Tibial nerve (tissue), 4 donors: Measurements from ENCODE around the gene MFGE8. TPM values are rescaled to one million over a fixed set of nuclear protein-coding genes. Genes with fewer than 3 reads are reported as not detected.
A peak's percentile ranks its signal among the peaks of the same experiment; 100 is the strongest.

Source experiments
- DNase-seq, 2 donors: peaks; one replicate each; pipeline ENCODE4 v3.0.0-alpha.2; 2019; ENCODE audit warnings: low spot score in 2 of 2
- H3K27ac ChIP-seq, 4 donors: fragments of 200-600 bp; sonication (generic) in 3 of 4; one replicate each; pipeline ENCODE4 v1.5.1; 2017 to 2019; ENCODE audit warnings: mild to moderate bottlenecking in 1 of 4
- H3K27me3 ChIP-seq, 2 donors: fragments of 200-600 bp; sonication (generic) in 1 of 2; one replicate each; pipeline versions ENCODE4 v1.5.1 to v1.6.0; 2017 to 2019
- H3K36me3 ChIP-seq, 3 donors: fragments of 200-600 bp; sonication (generic); one replicate each; pipeline ENCODE4 v1.5.1; 2018 to 2019
- H3K4me1 ChIP-seq, 4 donors: fragments of 200-600 bp; sonication (generic) in 3 of 4; one replicate each; pipeline ENCODE4 v1.5.1; 2017 to 2019
- H3K4me3 ChIP-seq, 4 donors: fragments of 200-600 bp; sonication (generic) in 3 of 4; one replicate each; pipeline ENCODE4 v1.5.1; 2017 to 2019; ENCODE audit warnings: mild to moderate bottlenecking in 1 of 4, moderate library complexity in 1 of 4
- H3K9me3 ChIP-seq, 4 donors: fragments of 200-600 bp; sonication (generic) in 3 of 4; one replicate each; pipeline ENCODE4 v1.5.1; 2017 to 2019
- EP300 ChIP-seq, 2 donors: sonication (generic); formaldehyde crosslinking; IDR thresholded peaks; one replicate each; pipeline ENCODE4 v1.6.1; 2017; ENCODE audit warnings: antibody characterized with exemption in 2 of 2, mild to moderate bottlenecking in 1 of 2
- POLR2A ChIP-seq, 2 donors: fragments of 450-650 bp; IDR thresholded peaks; one replicate each; pipeline ENCODE4 v1.6.1; 2017; ENCODE audit warnings: antibody characterized with exemption in 2 of 2, mild to moderate bottlenecking in 2 of 2, moderate library complexity in 2 of 2
- WGBS, 2 donors: methylation state at CpG; one replicate each; pipeline ENCODE4 v1.1.5; 2018; 5-methylcytosine and 5-hydroxymethylcytosine counted together
- total RNA-seq, 4 donors: library from RNA; depleted of rRNA; stranded (reverse); fragments of >200 nt; gene quantifications; one replicate each; pipeline ENCODE4 v1.1.0, GENCODE V29; 2016
- TF ChIP-seq, protein P1 (sequence below), 5 experiments: fragments of 200-600 bp in 3 of 5; fragments of 450-650 bp in 2 of 5; sonication (generic) in 3 of 5; IDR thresholded peaks; one replicate each; pipeline ENCODE4 v1.5.1; 2016 to 2019; ENCODE audit warnings: antibody characterized with exemption in 5 of 5, mild to moderate bottlenecking in 3 of 5, moderate library complexity in 2 of 5

MFGE8 gene, protein sequence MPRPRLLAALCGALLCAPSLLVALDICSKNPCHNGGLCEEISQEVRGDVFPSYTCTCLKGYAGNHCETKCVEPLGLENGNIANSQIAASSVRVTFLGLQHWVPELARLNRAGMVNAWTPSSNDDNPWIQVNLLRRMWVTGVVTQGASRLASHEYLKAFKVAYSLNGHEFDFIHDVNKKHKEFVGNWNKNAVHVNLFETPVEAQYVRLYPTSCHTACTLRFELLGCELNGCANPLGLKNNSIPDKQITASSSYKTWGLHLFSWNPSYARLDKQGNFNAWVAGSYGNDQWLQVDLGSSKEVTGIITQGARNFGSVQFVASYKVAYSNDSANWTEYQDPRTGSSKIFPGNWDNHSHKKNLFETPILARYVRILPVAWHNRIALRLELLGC
- 100 to 1,000 TPM; 349 to 553 (median 488) TPM for total RNA-seq

DNA sequence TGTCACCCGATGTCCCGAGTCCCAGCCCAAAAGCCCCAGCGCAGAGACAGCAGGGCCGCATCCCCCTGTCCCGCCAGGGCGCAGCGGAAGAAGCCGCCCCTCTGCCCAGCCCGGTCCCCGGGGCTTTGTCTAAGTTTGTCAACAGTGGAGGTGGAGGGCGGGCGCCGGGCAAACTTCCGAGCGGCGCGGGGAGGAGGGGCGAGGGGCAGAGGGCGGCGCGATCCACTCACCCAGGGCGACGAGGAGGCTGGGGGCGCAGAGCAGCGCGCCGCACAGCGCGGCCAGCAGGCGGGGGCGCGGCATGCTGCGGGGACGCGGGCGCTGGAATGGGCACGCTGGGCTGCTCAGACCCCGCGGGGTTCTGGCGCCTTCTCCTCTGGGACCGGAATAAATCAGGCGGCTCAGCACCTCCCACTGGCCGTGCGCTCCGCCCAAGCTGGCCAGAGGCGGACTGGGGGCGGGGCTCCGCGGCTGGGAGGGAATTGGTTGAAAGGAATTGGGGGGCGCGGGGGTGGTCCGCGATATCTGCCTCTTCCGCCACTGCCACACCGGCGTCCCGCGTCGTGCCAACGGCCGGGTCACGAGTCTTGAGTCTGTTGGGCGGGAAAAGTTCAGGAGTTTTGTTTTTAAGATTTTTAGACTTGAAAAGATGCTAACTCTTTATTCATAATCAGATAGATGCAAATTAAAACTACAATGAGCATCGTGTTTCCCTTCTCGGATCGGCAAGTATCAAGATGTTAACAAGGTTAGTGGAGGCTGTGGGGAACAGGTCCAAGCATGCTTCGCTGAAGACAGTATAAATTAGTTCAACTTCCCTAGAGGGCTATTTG, at the start of gene MFGE8:
MFGE8 (minus strand) TSS at position 363 of the 833 bp plus-strand sequence; CDS start at position 303, 60 bp downstream.
- peaks cover 0 to 57% (median 13%) of the 10 kb centered on the region in 4 donors for H3K4me1 ChIP-seq
- peaks cover 0 to 18% (median 0%) of the 10 kb centered on the region in 3 donors for H3K36me3 ChIP-seq
- H3K4me3 ChIP-seq, result peak within 1 kb of the TSS; percentile 49 to 87 (median 80)
- H3K9me3 ChIP-seq, result no peaks in the 10 kb centered on the region
- WGBS, 2 donors, result 0 to 1% methylated on average over 33 to 62 of the region's 67 CpGs
- peak within 1 kb of the TSS; percentile 78 to 92 (median 88) for H3K27ac ChIP-seq
- peak; percentile 72 to 79 for DNase-seq
- TF ChIP-seq EP300 (IDR thresholded peaks at IDR 0.05), result peak in 1 of 2 donors; percentile 80
- peak; percentile 44 to 76 for TF ChIP-seq POLR2A (IDR thresholded peaks at IDR 0.05)
- TF ChIP-seq, protein P1, sequence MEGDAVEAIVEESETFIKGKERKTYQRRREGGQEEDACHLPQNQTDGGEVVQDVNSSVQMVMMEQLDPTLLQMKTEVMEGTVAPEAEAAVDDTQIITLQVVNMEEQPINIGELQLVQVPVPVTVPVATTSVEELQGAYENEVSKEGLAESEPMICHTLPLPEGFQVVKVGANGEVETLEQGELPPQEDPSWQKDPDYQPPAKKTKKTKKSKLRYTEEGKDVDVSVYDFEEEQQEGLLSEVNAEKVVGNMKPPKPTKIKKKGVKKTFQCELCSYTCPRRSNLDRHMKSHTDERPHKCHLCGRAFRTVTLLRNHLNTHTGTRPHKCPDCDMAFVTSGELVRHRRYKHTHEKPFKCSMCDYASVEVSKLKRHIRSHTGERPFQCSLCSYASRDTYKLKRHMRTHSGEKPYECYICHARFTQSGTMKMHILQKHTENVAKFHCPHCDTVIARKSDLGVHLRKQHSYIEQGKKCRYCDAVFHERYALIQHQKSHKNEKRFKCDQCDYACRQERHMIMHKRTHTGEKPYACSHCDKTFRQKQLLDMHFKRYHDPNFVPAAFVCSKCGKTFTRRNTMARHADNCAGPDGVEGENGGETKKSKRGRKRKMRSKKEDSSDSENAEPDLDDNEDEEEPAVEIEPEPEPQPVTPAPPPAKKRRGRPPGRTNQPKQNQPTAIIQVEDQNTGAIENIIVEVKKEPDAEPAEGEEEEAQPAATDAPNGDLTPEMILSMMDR (IDR thresholded peaks at IDR 0.05), result no peak
- no peaks in the 10 kb centered on the region for H3K27me3 ChIP-seq

DNA sequence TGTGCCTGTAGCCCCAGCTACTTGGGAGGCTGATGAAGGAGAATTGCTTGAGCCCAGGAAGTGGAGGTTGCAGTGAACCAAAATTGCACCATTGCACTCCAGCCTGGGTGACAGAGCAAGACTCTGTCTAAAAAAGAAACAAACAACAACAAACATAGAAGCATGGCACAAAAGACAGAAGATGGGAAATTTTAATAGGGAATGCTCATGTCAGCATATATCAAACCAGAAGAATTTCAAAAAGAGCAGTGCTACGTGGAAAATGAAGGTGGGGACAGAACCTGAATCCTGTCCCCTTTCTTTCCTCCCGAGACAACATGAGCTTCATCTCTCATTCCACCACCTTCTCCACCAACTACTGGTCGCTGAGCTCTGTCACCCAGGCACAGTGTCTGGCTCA, 46.3 kb upstream of the MFGE8 start:
- Histone ChIP-seq H3K27ac (no peak overlapping the region), H3K9me3 (peaks cover 0 to 19% (median under 1%) of the 10 kb centered on the region in 4 donors), H3K4me3 (no peak overlapping the region), H3K36me3 (no peaks in the 10 kb centered on the region), H3K4me1 (peaks cover 0 to 7% (median 3%) of the 10 kb centered on the region in 4 donors), H3K27me3 (no peaks in the 10 kb centered on the region)
- TF ChIP-seq EP300 (IDR thresholded peaks at IDR 0.05), result no peak
- TF ChIP-seq POLR2A (IDR thresholded peaks at IDR 0.05), result no peak
- TF ChIP-seq, protein P1 (IDR thresholded peaks at IDR 0.05), result no peak
- WGBS, 2 donors, result 82 to 96% methylated on average over 3 of the region's 3 CpGs
- no peak for DNase-seq

DNA sequence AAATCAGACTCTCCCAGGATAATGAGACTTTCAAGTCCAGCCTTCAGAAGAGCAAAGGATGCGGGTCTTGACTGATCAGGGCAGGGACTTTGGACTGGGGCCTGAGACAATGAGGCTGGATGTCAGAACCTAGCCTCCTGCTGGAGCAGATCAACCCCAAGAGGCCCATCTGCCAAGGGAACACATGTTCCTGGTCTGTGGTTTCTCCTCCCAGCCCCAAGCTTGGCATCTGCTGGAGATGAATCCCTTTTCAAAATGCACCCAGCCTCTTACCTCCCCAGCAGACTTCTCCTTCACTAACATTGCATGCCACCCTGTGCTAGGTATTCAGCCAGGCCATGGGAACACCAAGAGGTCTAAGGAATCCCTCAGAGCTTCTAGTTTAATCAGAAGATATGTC, 43.7 kb upstream of the MFGE8 start:
- Histone ChIP-seq H3K4me1 (peaks cover 0 to 11% (median 3%) of the 10 kb centered on the region in 4 donors), H3K9me3 (no peaks in the 10 kb centered on the region), H3K27me3 (no peaks in the 10 kb centered on the region), H3K4me3 (no peak overlapping the region), H3K27ac (no peak overlapping the region), H3K36me3 (no peaks in the 10 kb centered on the region)
- DNase-seq, result no peak
- TF ChIP-seq EP300 (IDR thresholded peaks at IDR 0.05) (no peak), POLR2A (IDR thresholded peaks at IDR 0.05) (no peak)
- TF ChIP-seq, protein P1 (IDR thresholded peaks at IDR 0.05), result no peak
- WGBS, 2 donors, result 85 to 100% methylated on average over 1 of the region's 1 CpG

DNA sequence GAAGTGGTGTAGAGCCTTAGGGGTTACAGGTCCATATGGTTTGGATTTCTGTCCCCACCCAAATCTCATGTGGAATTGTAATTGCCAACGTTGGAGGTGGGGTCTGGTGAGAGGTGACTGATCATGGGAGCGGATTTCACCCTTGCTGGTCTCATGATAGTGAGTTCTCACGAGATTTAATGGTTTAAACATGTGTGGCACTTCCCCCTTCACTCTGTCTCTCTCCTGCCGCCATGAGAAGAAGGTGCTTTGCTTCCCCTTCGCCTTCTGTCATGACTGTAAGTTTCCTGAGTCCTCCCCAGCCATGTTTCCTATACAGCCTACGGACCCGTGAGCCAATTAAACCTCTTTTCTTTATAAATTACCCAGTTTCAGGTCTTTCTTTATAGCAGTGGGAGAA, 43.1 kb upstream of the MFGE8 start:
- 77 to 80% methylated on average over 7 of the region's 7 CpGs for WGBS, 2 donors
- H3K27me3 ChIP-seq, result no peaks in the 10 kb centered on the region
- peaks cover 0 to 11% (median 3%) of the 10 kb centered on the region in 4 donors for H3K4me1 ChIP-seq
- H3K27ac ChIP-seq, result no peak overlapping the region
- no peak for TF ChIP-seq EP300 (IDR thresholded peaks at IDR 0.05)
- TF ChIP-seq, protein P1 (IDR thresholded peaks at IDR 0.05), result no peak
- TF ChIP-seq POLR2A (IDR thresholded peaks at IDR 0.05), result no peak
- no peak for DNase-seq
- no peak overlapping the region for H3K4me3 ChIP-seq
- no peaks in the 10 kb centered on the region for H3K36me3 ChIP-seq
- H3K9me3 ChIP-seq, result no peaks in the 10 kb centered on the region
